GM12865 (cell line): ENCODE results near the gene EGR4.

Source experiments
- DNase-seq: peaks from one replicate; pipeline ENCODE4 v3.0.0; 2010; ENCODE audit warnings: low read depth
- H3K4me3 ChIP-seq: 2 replicates; pipeline ENCODE4 v1.5.1; 2011; ENCODE audit warnings: mild to moderate bottlenecking, low read depth, low read length, control low read depth
- TF ChIP-seq, protein P1 (sequence below): IDR thresholded peaks from 2 replicates; pipeline ENCODE4 v1.5.1; 2011; ENCODE audit warnings: low read length, control low read depth, low read depth, inconsistent platforms; ENCODE audit not compliant: insufficient read depth; ENCODE audit errors: missing control alignments

EGR4 gene

DNA sequence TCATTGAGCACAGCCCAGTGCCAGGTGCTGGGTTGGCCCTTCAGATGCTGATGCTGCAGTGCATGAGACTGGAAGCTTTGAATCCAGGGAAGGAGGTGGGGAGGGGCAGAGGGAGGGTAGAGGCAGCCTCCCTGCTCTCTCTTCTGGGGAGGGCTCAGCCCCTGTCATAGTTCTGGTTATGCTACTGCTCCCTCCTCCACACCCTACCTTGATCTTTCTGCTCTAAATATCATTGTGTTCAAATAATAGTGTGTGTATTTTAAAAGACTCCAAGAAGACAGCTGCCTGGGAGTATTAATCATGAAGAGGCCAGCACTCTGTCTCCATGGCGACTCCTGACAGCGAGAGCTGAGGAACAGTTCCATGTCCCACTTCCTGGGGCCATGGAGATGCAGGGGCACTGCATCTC, 3.8 kb upstream of the EGR4 start:
- TF ChIP-seq, protein P1, sequence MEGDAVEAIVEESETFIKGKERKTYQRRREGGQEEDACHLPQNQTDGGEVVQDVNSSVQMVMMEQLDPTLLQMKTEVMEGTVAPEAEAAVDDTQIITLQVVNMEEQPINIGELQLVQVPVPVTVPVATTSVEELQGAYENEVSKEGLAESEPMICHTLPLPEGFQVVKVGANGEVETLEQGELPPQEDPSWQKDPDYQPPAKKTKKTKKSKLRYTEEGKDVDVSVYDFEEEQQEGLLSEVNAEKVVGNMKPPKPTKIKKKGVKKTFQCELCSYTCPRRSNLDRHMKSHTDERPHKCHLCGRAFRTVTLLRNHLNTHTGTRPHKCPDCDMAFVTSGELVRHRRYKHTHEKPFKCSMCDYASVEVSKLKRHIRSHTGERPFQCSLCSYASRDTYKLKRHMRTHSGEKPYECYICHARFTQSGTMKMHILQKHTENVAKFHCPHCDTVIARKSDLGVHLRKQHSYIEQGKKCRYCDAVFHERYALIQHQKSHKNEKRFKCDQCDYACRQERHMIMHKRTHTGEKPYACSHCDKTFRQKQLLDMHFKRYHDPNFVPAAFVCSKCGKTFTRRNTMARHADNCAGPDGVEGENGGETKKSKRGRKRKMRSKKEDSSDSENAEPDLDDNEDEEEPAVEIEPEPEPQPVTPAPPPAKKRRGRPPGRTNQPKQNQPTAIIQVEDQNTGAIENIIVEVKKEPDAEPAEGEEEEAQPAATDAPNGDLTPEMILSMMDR = no peak
- no peak for DNase-seq
- no peak overlapping the region for H3K4me3 ChIP-seq

DNA sequence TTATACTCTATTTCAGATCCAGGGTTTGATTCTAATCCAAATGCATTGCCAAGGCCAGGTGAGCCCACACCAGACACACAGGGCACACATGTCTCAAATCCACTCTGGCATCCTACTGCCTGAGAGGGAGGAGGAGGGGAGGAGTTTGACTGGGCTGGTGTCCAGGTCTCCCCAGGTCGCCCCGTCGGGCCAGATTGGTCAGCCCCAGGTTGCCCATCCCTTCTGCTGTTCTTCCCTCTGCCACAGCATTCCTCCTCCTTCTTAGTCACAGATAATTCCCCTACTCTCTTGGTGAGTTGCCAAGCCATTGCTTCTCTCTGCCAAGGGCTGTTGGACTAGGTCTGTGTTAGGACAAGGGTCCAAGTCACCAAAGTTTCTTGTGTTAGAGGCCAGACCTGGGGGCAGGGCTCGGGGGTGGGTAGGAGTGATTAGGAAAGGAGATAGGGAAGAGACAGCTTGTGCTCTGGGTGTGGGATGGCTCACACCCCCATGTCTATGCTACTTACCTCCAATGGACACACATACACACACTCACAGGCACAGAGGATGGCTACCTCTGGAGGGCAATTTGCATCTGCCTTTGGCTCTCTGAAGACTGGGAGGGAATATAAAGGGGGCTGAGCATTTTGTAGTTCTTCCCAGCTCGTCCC, 2.5 kb upstream of the EGR4 start:
- H3K4me3 ChIP-seq = no peak overlapping the region
- TF ChIP-seq, protein P1 = no peak
- no peak for DNase-seq

DNA sequence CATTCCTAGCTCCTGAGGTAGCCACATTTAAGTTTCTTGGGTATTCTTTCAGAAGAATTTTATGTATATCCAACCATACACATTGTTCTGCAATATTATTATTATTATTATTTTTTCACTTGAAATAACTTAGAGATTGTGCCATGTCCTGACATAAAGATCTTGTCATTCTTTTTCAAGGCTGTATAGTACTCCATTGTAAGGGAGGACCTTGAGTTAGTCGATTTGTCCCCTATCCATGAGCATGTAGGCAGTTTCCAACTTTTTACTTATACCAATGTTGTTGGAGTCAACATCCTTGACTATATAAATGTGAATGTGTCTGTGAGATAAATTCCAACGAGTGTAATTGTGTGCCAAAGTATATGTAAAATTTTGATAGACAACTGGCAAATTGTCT, 891 bp upstream of the EGR4 start:
- peak overlapping the region; percentile 43; the same call in 1 of the 2 replicates for H3K4me3 ChIP-seq
- no peak for DNase-seq
- TF ChIP-seq, protein P1 = no peak

DNA sequence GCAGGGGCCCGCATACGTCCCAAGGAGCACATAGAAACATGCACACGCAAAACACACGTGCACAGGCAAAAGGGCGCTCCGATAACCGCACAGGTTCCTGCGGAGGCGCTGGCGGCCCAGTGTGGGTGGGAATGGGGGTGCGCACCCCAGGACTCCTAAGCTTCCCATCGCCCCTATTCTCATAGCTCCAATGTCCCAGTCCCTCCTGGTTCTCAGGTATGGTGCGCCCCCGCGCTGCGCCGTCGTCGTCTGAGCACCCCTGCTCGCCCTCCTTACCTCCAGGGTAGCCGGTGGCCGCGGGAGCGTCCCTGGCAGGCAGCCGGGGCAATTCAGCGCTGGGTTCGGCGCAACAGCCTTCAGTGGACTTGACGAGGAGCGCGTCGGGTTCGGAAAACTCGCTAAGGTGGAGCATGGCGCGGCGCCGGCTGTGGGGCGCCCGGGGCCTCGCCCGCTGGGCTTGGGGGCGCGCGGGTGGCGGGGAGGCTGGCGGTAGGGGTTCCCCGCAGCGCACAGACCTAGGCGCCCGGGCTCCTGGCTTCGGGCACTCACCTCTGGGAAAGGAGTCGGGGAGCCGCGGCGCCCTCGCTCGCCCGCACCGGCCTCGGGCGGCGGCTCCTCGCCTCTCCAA, 328 bp downstream of the EGR4 start:
- DNase-seq = no peak
- peak overlapping the region; percentile 43 for H3K4me3 ChIP-seq
- TF ChIP-seq, protein P1 = no peak

DNA sequence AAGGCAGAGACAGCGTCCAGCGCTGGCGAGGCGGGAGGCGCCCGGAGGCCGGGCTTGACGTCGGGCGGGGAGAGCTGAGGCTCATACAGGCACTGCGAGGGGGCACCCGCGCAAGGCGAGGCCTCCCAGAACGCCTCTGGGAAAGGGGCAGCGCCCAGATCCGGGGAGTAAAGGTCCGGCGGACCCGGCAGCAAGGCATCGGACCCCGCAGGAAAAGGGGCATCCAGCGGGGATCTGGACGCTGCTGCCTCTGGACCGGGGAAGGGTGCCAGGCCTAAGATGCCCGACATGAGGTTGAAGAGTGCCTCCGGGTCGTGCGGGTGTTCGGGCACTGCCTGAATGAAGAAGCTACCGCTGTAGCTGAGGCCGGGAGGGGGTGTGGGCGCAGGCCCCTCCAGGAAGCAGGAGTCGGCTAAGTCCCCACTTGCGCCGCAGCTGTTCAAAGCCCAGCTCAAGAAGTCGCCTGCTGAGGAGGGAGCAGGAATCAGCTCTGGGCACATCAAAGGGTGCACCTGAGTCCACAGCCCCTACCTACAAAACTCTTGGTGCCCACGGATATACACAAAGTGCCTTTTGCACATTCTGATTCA, 937 bp downstream of the EGR4 start:
- H3K4me3 ChIP-seq = no peak overlapping the region

DNA sequence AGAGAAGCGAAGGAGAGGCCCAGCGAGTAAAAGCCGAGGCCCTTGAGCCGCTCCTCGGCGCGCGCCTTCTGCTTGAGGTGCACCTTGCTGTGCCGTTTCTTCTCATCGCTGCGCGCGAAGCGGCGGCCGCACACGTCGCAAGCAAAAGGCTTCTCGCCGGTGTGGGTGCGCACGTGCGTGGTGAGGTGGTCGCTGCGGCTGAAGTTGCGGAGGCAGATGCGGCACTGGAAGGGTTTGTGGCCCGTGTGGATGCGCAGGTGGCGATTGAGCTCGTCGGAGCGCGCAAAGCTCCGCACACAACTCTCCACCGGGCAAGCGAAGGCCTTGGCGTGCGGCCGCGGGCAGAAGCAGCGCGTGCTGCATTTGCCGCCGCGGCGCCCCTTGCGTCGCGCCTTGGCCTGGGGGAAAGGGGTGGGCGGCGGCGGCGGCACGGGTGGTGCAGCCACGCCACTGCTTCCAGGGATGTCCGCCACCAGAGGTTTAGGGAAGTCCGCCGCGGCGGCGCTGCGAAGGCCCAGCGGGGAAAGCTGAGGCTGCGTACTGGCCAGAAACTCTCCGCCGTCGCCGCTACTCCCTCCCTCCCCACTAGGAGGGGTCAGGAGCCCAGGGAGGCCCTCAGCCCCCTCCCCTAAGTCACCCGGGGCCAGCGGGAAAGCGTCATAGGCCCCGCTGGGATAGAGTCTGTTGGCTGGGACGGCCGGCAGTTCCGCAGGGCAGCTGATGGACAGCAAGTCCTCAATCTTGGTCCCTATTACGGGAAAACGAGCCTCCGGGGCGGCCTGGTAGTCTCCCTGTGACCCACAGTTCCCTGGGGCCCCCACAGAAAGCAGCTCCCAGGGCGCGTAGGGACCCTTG, 1.7 kb downstream of the EGR4 start:
- DNase-seq = no peak
- TF ChIP-seq, protein P1 = no peak

More for the DNA sequence above, 937 bp downstream of the EGR4 start:
- TF ChIP-seq, protein P1 = no peak
- no peak for DNase-seq

More for the DNA sequence above, 1.7 kb downstream of the EGR4 start:
- H3K4me3 ChIP-seq = no peak overlapping the region
